HEK293 (cell line): ENCODE measurements around the gene ZCCHC13.
A peak's percentile ranks its signal among the peaks of the same experiment; 100 is the strongest.

Source experiments
- CTCF ChIA-PET: fragments of 350-600 bp; formaldehyde crosslinking; extraction: SDS; loops from one replicate; lab custom pipeline; 2021; ENCODE audit warnings: antibody characterized with exemption; lab: Yijun Ruan, JAX
- POLR2A ChIA-PET: fragments of 300-600 bp; formaldehyde crosslinking; extraction: SDS; loops from one replicate; lab custom pipeline; 2020; ENCODE audit warnings: antibody characterized with exemption, inconsistent platforms; lab: Yijun Ruan, JAX
- H3K27ac ChIP-seq: fragments of 200-500 bp; sonication (Bioruptor generic); 2 replicates; pipeline ENCODE4 v1.5.1; 2014; ENCODE audit warnings: low read depth, low read length, control low read depth, inconsistent platforms; ENCODE audit errors: extremely low read depth
- H3K36me3 ChIP-seq, 2 experiments: fragments of 200-500 bp in 1 of 2; sonication (Bioruptor generic) in 1 of 2; 1 replicate in 1 of 2; 2 replicates in 1 of 2; pipeline ENCODE4 v1.5.1; 2014 to 2017; ENCODE audit warnings: inconsistent platforms in 2 of 2, low read length in 2 of 2; ENCODE audit not compliant: control insufficient read depth in 2 of 2, insufficient read depth in 1 of 2
- H3K4me1 ChIP-seq: fragments of 200-500 bp; sonication (Bioruptor generic); 2 replicates; pipeline ENCODE4 v1.5.1; 2014; ENCODE audit warnings: mild to moderate bottlenecking, low read length, inconsistent platforms; ENCODE audit not compliant: control insufficient read depth, insufficient read depth
- H3K4me3 ChIP-seq: 2 replicates; pipeline ENCODE4 v1.5.1; 2011; ENCODE audit warnings: low read depth, mild to moderate bottlenecking, control low read depth, low read length, moderate library complexity
- H3K9me3 ChIP-seq: fragments of 200-500 bp; sonication (Bioruptor generic); 2 replicates; pipeline ENCODE4 v1.5.1; 2014; ENCODE audit warnings: low read depth, low read length, inconsistent platforms; ENCODE audit not compliant: control insufficient read depth, insufficient read depth
- BCL11B ChIP-seq: fragments of 450-650 bp; formaldehyde crosslinking; IDR thresholded peaks from 2 replicates; pipeline ENCODE4 v1.5.1; 2016; ENCODE audit warnings: low read depth, missing biosample characterization, missing genetic modification characterization
- GLI2 ChIP-seq: fragments of 450-650 bp; formaldehyde crosslinking; IDR thresholded peaks from 2 replicates; pipeline ENCODE4; 2017; ENCODE audit warnings: missing biosample characterization, missing genetic modification characterization, low read depth, borderline replicate concordance
- GLIS2 ChIP-seq: fragments of 450-650 bp; formaldehyde crosslinking; IDR thresholded peaks from 2 replicates; pipeline ENCODE4 v1.5.1; 2016; ENCODE audit warnings: missing biosample characterization, missing genetic modification characterization
- KLF8 ChIP-seq: fragments of 450-650 bp; formaldehyde crosslinking; IDR thresholded peaks from 2 replicates; pipeline ENCODE4 v1.5.1; 2016; ENCODE audit warnings: missing biosample characterization, missing genetic modification characterization
- MYNN ChIP-seq: fragments of 450-650 bp; formaldehyde crosslinking; IDR thresholded peaks from 2 replicates; pipeline ENCODE4 v1.5.1; 2016; ENCODE audit warnings: missing biosample characterization, missing genetic modification characterization, borderline replicate concordance
- ZNF140 ChIP-seq: fragments of 450-650 bp; formaldehyde crosslinking; IDR thresholded peaks from 2 replicates; pipeline ENCODE4 v1.5.1; 2016; ENCODE audit warnings: missing biosample characterization, missing genetic modification characterization
- ZNF146 ChIP-seq: fragments of 450-650 bp; formaldehyde crosslinking; IDR thresholded peaks from 2 replicates; pipeline ENCODE4 v1.5.1; 2016; ENCODE audit warnings: missing biosample characterization, missing genetic modification characterization
- ZNF184 ChIP-seq: fragments of 450-650 bp; IDR thresholded peaks from 2 replicates; pipeline ENCODE4 v1.5.1; 2018; ENCODE audit warnings: missing biosample characterization, mild to moderate bottlenecking, missing genetic modification characterization
- ZNF202 ChIP-seq: fragments of 450-650 bp; formaldehyde crosslinking; IDR thresholded peaks from 2 replicates; pipeline ENCODE4 v1.5.1; 2016; ENCODE audit warnings: missing biosample characterization, missing genetic modification characterization, borderline replicate concordance
- ZNF26 ChIP-seq: fragments of 450-650 bp; formaldehyde crosslinking; IDR thresholded peaks from 2 replicates; pipeline ENCODE4 v1.5.1; 2016; ENCODE audit warnings: missing biosample characterization, missing genetic modification characterization
- ZNF292 ChIP-seq: fragments of 450-650 bp; formaldehyde crosslinking; IDR thresholded peaks from 2 replicates; pipeline ENCODE4 v1.5.1; 2016; ENCODE audit warnings: low read depth, missing biosample characterization, missing genetic modification characterization, borderline replicate concordance
- ZNF37A ChIP-seq: fragments of 450-650 bp; IDR thresholded peaks from 2 replicates; pipeline ENCODE4 v1.5.1; 2018; ENCODE audit warnings: missing biosample characterization, missing genetic modification characterization
- ZNF416 ChIP-seq: fragments of 450-650 bp; formaldehyde crosslinking; IDR thresholded peaks from 2 replicates; pipeline ENCODE4 v1.5.1; 2016; ENCODE audit warnings: missing biosample characterization, missing genetic modification characterization
- ZNF549 ChIP-seq: fragments of 450-650 bp; IDR thresholded peaks from 2 replicates; pipeline ENCODE4 v1.5.1; 2018; ENCODE audit warnings: missing biosample characterization, missing genetic modification characterization, mild to moderate bottlenecking, inconsistent platforms, moderate library complexity
- ZNF600 ChIP-seq: fragments of 450-650 bp; formaldehyde crosslinking; IDR thresholded peaks from 2 replicates; pipeline ENCODE4 v1.5.1; 2016; ENCODE audit warnings: missing biosample characterization, missing genetic modification characterization
- ZNF747 ChIP-seq: fragments of 450-650 bp; formaldehyde crosslinking; IDR thresholded peaks from 2 replicates; pipeline ENCODE4 v1.5.1; 2016; ENCODE audit warnings: missing biosample characterization, missing genetic modification characterization
- ZNF768 ChIP-seq: fragments of 450-650 bp; formaldehyde crosslinking; IDR thresholded peaks from 2 replicates; pipeline ENCODE4 v1.5.1; 2018; ENCODE audit warnings: missing biosample characterization, mild to moderate bottlenecking, missing genetic modification characterization
- ZNF792 ChIP-seq: fragments of 450-650 bp; formaldehyde crosslinking; IDR thresholded peaks from 2 replicates; pipeline ENCODE4 v1.5.1; 2016; ENCODE audit warnings: missing biosample characterization, missing genetic modification characterization
- TF ChIP-seq, protein P1 (sequence below): fragments of 450-650 bp; formaldehyde crosslinking; IDR thresholded peaks from 2 replicates; pipeline ENCODE4 v1.5.1; 2016; ENCODE audit warnings: missing biosample characterization, missing genetic modification characterization
- TF ChIP-seq, protein P2 (sequence below): fragments of 450-650 bp; formaldehyde crosslinking; IDR thresholded peaks from 2 replicates; pipeline ENCODE4; 2016; ENCODE audit warnings: missing biosample characterization, missing genetic modification characterization
- TF ChIP-seq, protein P3 (sequence below): fragments of 450-650 bp; formaldehyde crosslinking; IDR thresholded peaks from 2 replicates; pipeline ENCODE4 v1.5.1; 2016; ENCODE audit warnings: missing biosample characterization, missing genetic modification characterization
- TF ChIP-seq, protein P4 (sequence below): fragments of 450-650 bp; formaldehyde crosslinking; IDR thresholded peaks from 2 replicates; pipeline ENCODE4 v1.5.1; 2016; ENCODE audit warnings: missing biosample characterization, missing genetic modification characterization, borderline replicate concordance

ZCCHC13 gene

DNA sequence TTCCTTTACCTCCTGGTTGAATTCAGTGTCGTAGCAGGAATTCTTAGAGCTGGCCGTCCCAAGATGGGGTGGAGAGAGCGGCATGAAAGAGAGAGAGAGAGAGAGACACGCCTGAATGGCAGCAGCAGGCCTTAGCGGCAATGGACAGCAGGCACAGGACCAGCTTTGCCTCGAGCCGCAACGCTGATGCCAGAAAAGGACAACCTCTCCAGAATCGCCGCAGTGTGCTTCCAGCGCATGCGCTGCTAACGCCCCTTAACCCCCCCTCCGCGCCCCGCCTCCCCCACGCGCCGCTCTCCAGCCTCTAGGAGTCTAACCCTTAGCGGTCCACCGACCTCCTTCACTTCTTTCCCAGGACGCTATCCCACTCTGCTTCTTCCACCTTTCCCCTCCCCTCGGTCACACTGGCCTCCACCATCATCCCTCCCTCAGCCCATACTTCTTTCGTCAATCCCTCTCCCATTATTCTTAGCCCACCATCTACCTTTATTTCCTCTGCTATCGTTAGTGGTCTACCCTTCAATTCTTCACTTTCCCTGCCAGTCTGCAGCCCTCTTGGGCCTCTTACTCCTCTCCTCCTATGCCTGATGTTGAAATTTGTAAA lies 10.5 kb upstream of the ZCCHC13 start (continued):
- TF ChIP-seq ZNF292 (no peak), ZNF146 (tag by site-specific recombination) (no peak), ZNF792 (no peak), ZNF184 (tag by site-specific recombination) (no peak), ZNF549 (tag by site-specific recombination) (no peak), ZNF202 (tag by site-specific recombination) (no peak), BCL11B (tag by site-specific recombination) (no peak), KLF8 (tag by site-specific recombination) (0 out of 2 replicates have a peak, but pooled peaks have one; percentile 34), MYNN (no peak), ZNF37A (tag by site-specific recombination) (no peak), ZNF747 (tag by site-specific recombination) (no peak), ZNF768 (tag by site-specific recombination) (no peak), ZNF416 (no peak), ZNF26 (tag by site-specific recombination) (no peak), GLIS2 (tag by site-specific recombination) (peak; percentile 87), GLI2 (tag by site-specific recombination) (no peak)
- TF ChIP-seq, protein P1, sequence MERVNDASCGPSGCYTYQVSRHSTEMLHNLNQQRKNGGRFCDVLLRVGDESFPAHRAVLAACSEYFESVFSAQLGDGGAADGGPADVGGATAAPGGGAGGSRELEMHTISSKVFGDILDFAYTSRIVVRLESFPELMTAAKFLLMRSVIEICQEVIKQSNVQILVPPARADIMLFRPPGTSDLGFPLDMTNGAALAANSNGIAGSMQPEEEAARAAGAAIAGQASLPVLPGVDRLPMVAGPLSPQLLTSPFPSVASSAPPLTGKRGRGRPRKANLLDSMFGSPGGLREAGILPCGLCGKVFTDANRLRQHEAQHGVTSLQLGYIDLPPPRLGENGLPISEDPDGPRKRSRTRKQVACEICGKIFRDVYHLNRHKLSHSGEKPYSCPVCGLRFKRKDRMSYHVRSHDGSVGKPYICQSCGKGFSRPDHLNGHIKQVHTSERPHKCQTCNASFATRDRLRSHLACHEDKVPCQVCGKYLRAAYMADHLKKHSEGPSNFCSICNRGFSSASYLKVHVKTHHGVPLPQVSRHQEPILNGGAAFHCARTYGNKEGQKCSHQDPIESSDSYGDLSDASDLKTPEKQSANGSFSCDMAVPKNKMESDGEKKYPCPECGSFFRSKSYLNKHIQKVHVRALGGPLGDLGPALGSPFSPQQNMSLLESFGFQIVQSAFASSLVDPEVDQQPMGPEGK (tag by site-specific recombination): peak; percentile 90
- TF ChIP-seq, protein P2, sequence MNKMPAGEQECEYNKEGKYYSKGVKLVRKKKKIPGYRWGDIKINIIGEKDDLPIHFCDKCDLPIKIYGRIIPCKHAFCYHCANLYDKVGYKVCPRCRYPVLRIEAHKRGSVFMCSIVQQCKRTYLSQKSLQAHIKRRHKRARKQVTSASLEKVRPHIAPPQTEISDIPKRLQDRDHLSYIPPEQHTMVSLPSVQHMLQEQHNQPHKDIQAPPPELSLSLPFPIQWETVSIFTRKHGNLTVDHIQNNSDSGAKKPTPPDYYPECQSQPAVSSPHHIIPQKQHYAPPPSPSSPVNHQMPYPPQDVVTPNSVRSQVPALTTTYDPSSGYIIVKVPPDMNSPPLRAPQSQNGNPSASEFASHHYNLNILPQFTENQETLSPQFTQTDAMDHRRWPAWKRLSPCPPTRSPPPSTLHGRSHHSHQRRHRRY: no peak

DNA sequence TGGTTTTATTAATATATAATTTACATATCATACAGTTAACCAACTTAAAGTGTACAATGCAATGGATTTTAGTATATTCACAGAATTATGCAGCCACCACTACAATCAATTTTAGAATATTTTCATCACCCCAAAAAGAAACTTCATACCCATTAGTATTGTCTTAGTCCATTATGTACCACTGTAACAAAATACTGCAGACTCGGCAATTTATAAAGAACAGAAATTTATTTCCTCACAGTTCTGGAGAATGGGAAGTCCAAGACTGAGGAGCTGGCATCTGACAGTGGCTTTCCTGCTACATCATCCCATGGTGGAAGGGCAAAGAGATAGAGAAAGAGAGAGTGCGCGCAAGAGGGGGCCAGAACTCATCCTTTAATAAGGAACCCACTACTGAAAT lies 8.9 kb upstream of the ZCCHC13 start:
- no peak for TF ChIP-seq ZNF600 (tag by site-specific recombination)
- TF ChIP-seq, protein P3, sequence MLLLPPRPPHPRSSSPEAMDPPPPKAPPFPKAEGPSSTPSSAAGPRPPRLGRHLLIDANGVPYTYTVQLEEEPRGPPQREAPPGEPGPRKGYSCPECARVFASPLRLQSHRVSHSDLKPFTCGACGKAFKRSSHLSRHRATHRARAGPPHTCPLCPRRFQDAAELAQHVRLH (tag by site-specific recombination): no peak
- TF ChIP-seq, protein P1 (tag by site-specific recombination): no peak
- TF ChIP-seq, protein P4, sequence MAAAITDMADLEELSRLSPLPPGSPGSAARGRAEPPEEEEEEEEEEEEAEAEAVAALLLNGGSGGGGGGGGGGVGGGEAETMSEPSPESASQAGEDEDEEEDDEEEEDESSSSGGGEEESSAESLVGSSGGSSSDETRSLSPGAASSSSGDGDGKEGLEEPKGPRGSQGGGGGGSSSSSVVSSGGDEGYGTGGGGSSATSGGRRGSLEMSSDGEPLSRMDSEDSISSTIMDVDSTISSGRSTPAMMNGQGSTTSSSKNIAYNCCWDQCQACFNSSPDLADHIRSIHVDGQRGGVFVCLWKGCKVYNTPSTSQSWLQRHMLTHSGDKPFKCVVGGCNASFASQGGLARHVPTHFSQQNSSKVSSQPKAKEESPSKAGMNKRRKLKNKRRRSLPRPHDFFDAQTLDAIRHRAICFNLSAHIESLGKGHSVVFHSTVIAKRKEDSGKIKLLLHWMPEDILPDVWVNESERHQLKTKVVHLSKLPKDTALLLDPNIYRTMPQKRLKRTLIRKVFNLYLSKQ (tag by site-specific recombination): no peak
- TF ChIP-seq ZNF140 (tag by site-specific recombination): no peak
- ChIA-PET CTCF (interaction anchor here (0.6 to 1.0 kb wide), 2 partner anchors 10 to 16 kb away, joined by 3 read pairs; no protein-coding TSS in a partner anchor), POLR2A (no interaction called here)
- Histone ChIP-seq H3K9me3 (no peaks in the 10 kb centered on the region), H3K27ac (no peak overlapping the region), H3K36me3 (no peaks in the 10 kb centered on the region), H3K4me3 (no peak overlapping the region), H3K4me1 (no peaks in the 10 kb centered on the region)
